Pulmonary artery endothelial cell (primary cell): ENCODE measurements around the gene MR1. TPM values are rescaled to one million over a fixed set of nuclear protein-coding genes. Genes with fewer than 3 reads are reported as not detected.

ENCODE experiments used
- DNase-seq: peaks from one replicate; pipeline ENCODE4 v3.0.0-alpha.2; 2011; ENCODE audit warnings: low read depth, low spot score
- total RNA-seq: library from RNA; depleted of rRNA; stranded (reverse); fragments of >200 nt; gene quantifications from 2 replicates; pipeline ENCODE4 v1.2.3, GENCODE V29; 2014

MR1 gene
- total RNA-seq, 1 donor from 2014 or later = 3.7 TPM

- DNase-seq = no peak
These were observed 56.9 kb downstream of the MR1 start for GRCh38 chr1:181090641-181091126.

- no peak for DNase-seq
These were observed 57.7 kb downstream of the MR1 start for GRCh38 chr1:181091309-181092040.

- no peak for DNase-seq
These were observed 58.3 kb downstream of the MR1 start for GRCh38 chr1:181092056-181092455.

- no peak for DNase-seq
These were observed 59.2 kb downstream of the MR1 start for GRCh38 chr1:181092883-181093458.

GRCh38 chr1:181094416-181095212 is 60.8 kb downstream of the MR1 start:
- DNase-seq = no peak

- no peak for DNase-seq
These were observed 61.5 kb downstream of the MR1 start for GRCh38 chr1:181095260-181095659.

- DNase-seq = no peak
These were observed 62.0 kb downstream of the MR1 start for GRCh38 chr1:181095763-181096184.

- no peak for DNase-seq
These were observed 63.5 kb downstream of the MR1 start for GRCh38 chr1:181097242-181097641.

GRCh38 chr1:181099152-181100014 is 65.6 kb downstream of the MR1 start:
- no peak for DNase-seq

GRCh38 chr1:181100015-181100905 is 66.5 kb downstream of the MR1 start:
- no peak for DNase-seq

- no peak for DNase-seq
These were observed 67.2 kb downstream of the MR1 start for GRCh38 chr1:181100934-181101333.

GRCh38 chr1:181101581-181102226 is 67.9 kb downstream of the MR1 start:
- no peak for DNase-seq

- DNase-seq = no peak
These were observed 69.1 kb downstream of the MR1 start for GRCh38 chr1:181102841-181103240.

- no peak for DNase-seq
These were observed 69.6 kb downstream of the MR1 start for GRCh38 chr1:181103399-181103798.

GRCh38 chr1:181104042-181104789 is 70.4 kb downstream of the MR1 start:
- DNase-seq = no peak

- no peak for DNase-seq
These were observed 71.0 kb downstream of the MR1 start for GRCh38 chr1:181104790-181105133.

GRCh38 chr1:181105134-181106021 is 71.6 kb downstream of the MR1 start:
- DNase-seq = peak; percentile 60

GRCh38 chr1:181106022-181106312 is 72.2 kb downstream of the MR1 start:
- DNase-seq = no peak
